ENCODE measurements around the gene GFAP. TPM values are rescaled to one million over a fixed set of nuclear protein-coding genes. Genes with fewer than 3 reads are reported as not detected.

The GFAP gene
- total RNA-seq, 2 experiments from 2014 or later = not detected

DNA sequence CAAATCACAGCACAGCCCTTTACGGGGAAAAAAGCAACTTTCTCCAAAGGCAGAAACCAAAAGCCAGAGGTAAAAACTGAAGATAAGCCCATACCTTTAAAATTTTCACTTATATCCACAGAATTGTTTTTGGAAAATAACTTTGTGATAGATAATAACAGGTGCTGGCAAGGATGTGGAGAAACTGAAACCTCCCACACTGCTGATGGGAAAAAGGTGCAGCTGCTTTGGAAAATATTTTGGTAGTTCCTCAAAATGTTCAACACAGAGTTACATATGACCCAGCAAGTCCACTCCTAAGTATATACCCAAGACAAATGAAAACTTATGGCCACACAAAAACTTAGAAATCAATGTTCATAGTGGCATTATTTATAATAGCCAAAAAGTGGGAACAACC lies 28.3 kb downstream of the GFAP start:
- ChIA-PET POLR2A (no interaction called here), CTCF (no interaction called here)

DNA sequence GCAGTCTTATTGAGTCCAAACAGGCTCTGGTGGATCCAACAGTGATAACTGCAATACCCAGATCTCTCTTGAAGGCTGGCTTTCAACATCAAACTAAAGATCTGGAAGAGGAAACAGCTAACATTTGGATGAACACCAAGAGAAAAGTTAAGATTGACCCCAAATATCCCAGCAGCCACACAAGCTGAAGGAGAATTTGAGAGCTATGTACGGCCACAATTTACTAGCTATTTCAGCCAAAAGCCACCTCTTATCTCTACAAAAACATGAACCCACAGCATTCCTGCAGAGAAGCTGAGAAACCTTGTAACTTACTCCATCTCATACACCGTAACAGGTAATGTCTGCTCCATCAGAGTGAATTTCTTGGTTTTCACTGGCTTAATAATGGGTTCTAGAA lies 30.4 kb downstream of the GFAP start:
- ChIA-PET POLR2A (no interaction called here), CTCF (interaction anchor here (1.8 kb wide), 1 partner anchor 135 kb away, joined by 5 read pairs; no protein-coding TSS in a partner anchor)

DNA sequence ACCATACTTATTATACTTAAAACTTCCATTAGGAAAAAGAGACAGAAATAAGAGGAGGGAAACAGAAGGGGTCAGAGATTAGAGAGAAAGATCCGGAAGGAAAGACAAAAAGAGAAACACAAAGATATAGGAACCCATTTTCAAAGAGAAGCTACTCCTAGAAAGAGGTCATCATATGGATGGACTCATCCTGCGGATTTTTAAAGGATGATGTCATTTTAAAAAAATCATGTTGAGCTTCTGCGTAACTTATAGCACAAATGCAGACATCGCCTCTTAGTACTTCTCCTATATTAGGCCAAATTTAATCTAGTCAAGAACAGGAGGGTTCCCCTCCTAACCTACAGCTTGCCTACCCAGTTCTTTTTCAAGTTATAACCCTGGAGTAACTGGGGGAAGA lies 34.2 kb downstream of the GFAP start:
- CTCF ChIA-PET = interaction anchor here (0.9 kb wide), 1 partner anchor 122 kb away, joined by 3 read pairs; no protein-coding TSS in a partner anchor
- POLR2A ChIA-PET = no interaction called here

DNA sequence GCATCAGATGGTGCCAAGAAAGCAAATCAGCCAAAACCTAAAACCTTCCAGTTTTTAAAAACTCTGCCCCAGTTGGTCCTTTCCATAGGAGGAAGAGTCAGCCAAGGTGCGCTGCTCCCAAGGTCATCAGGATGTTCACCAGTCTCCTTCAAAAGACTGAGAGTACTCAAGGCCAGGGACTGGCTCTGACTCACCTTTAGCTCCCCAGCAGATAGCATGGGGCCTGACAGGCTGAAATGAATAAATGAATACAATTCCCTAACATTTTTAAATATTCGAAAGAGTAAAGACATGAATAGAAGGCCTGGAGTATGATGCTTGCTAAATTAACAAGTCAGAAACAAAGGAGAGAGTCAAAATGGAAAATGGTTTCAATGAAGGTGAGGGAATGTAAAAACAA lies 35.2 kb downstream of the GFAP start:
- ChIA-PET CTCF (interaction anchor here (2.5 kb wide), 1 partner anchor 101 kb away, joined by 10 read pairs; no protein-coding TSS in a partner anchor), POLR2A (interaction anchor here (0.5 kb wide), 1 partner anchor 870 kb away, joined by 3 read pairs; no protein-coding TSS in a partner anchor)

DNA sequence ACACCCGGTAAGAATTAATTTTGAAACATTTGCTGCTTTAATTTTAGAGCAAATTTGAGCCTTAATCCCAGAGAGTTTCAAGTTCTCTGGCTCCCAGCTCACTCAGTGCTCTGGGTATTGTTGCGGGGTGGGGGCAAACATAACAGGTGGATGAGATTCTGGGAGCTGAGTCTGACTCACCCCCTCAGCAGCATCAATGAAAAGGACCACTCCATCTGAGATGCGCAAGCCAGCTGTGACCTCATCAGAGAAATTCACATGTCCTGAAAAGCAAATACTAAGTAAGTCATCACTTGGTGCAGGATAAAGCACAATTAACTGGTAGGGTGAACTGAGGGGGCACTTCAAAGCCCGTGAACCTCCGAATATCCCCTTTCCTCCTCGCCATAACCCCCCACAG lies 35.9 kb downstream of the GFAP start:
- CTCF ChIA-PET = interaction anchor here (0.8 to 2.5 kb wide), 4 partner anchors 13 to 104 kb away, joined by 3 to 10 read pairs (median 6); no protein-coding TSS in a partner anchor
- POLR2A ChIA-PET = no interaction called here

DNA sequence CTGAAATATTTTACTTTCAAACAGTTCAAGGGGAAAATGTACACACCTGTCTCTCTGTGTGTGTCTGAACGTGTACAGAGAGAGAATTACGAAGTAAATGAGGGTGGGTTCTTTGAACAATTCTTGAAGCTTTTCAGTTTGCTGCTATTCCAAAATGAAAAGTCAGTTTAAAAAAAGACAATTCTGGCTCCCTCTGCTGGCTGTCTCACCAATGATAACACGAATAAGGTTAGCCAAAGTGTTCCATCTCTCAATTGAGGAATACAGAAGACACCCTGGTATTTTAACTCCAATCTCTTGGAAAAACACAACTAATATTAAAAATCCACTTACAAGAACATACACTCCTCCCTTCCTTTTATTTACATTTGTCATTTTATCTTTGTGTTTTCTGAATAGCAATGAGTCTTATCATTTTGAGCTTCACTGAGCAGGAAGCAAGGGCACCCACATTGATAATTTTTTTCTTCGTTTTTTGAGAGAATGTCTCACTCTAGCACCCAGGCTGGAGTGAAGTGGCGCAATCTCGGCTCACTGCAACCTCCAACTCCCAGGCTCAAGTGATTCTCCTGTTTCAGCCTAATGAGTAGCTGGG lies 36.6 kb downstream of the GFAP start:
- CTCF ChIA-PET = interaction anchor here (0.8 to 2.5 kb wide), 6 partner anchors 12 to 503 kb away, joined by 3 to 10 read pairs (median 3); no protein-coding TSS in a partner anchor
- POLR2A ChIA-PET = no interaction called here

DNA sequence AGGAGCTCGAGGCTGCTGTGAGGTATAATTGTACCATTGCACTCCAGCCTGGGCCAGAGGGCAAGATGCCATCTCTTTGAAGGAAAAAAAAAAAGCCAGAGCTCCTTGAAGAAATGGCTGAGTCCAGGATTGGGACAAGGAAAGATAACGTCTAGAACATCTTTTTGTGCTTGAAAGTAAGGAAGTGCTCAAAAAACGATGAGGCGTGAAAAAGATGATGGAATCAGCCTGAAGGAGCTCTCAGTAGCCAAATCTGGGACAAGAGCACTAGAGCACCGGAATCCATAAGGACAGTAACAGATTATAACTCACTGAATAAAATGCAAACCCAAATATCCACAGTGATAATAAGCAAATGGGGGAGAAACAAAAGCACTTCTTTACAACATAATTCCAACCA lies 38.2 kb downstream of the GFAP start:
- CTCF ChIA-PET = interaction anchor here (0.8 to 1.3 kb wide), 3 partner anchors 12 to 98 kb away, joined by 3 to 4 read pairs (median 3); no protein-coding TSS in a partner anchor
- POLR2A ChIA-PET = no interaction called here

DNA sequence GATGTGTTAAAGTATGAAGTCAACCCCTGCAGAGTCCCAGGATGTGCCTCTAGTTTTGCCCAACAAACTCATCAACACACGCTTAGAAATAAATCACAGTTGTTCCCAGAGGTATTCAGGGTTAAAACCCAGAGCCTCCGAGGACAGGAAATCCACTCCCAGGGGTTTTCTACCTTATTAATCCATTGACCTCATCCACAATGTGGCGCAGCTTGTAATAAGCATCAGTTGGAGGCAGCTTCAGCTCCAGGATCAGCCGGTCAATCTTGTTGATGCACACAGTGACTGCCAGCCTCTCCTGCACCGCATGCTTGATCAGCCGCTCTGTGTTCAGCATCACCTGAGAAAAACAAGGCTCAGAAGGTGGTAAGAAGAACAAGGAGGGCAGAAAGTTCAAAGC lies 39.5 kb downstream of the GFAP start:
- ChIA-PET POLR2A (no interaction called here), CTCF (interaction anchor here (0.8 to 1.1 kb wide), 2 partner anchors 45 to 146 kb away, joined by 3 read pairs; no protein-coding TSS in a partner anchor)

DNA sequence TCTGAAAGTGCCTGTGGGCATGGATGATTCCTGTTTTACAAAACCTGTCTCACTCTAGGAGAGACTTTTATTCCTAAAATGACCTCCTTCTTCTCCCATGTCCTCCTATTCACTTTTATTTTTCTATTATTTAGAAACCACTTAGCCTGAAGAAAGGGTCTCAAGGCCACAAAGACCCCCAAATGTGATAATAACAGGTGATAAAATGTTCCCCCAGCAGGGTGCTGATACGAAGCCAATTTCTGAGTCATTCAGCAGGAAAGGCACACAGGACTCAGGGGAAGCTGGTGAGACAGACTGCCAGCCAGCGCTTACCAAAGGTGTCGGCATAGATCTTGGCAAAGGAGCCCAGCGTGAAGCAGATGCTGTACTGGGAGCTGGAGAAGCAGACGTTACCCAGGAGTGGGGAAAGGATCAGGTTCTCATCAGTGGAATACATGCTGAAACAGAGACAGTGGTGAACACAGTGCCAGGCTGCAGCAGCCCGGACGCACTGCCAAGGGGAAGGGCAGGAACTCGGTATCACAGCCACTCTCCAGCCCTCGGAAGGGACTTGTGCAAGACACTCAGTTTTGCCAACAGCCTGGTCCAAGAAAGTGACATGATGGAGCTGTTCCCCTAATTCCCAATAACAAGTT lies 43.0 kb downstream of the GFAP start:
- ChIA-PET CTCF (interaction anchor here (1.9 kb wide), 1 partner anchor 93 kb away, joined by 6 read pairs; no protein-coding TSS in a partner anchor), POLR2A (no interaction called here)

DNA sequence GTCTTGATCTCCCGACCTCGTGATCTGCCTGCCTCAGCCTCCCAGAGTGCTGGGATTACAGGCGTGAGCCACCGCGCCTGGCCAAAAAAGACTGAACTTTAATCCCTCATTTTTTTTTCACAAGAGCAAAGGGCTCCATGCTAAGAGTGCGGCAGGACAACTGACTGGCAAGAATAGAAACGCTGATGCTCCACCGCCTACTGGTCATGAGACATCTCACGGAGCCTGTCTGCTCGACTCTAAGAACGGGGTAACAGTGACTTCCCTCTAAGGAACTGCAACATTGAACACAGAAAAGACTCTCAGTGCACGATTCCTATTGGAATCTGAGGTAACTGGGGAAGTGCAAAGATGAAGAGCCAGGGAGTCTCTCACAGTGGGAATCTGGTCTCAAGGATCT lies 43.7 kb downstream of the GFAP start:
- ChIA-PET CTCF (no interaction called here), POLR2A (no interaction called here)

DNA sequence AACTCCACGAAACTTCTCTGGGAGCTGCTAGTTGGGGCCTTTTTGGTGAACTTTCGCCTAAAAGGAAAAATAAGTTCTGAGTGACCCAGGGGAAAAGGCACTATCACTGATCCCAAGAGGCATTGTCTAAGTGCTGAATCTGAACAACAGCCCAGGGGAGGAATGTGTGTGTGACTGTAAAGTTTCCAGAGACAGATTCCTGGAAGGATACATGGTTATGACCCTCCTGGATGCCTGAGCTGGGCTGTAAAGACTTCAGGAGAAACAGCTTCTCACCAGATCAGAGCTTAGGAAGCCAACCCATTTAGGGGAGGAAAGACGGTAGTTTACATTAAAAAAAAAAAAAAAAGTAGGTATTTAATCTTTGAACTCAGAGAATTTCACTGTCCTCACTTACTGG lies 47.5 kb downstream of the GFAP start:
- CTCF ChIA-PET = interaction anchor here (0.7 to 7.9 kb wide), 6 partner anchors 9 to 154 kb away, joined by 3 to 94 read pairs (median 3); partner anchors contain the start of gene GFAP
- POLR2A ChIA-PET = no interaction called here

DNA sequence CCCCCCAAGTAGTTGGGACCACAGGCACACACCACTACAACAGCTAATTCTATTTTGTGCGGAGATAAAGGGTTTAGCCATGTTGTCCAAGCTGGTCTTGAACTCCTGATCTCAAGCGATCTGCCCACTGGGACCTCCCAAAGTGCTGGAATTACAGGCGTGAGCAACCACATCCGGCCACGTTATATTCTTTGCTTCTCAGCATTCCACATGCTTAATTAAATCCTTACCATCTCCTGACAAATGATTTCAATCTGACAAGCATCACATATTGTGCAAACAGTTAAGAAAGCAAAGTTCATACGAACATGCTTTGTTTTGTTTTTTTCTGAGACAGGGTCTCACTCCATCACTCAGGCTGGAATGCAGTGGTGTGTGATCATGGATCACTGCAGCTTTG lies 49.4 kb downstream of the GFAP start:
- ChIA-PET POLR2A (interaction anchor here (0.5 kb wide), 1 partner anchor 692 kb away, joined by 4 read pairs; no protein-coding TSS in a partner anchor), CTCF (interaction anchor here (0.6 to 7.9 kb wide), 8 partner anchors 11 to 490 kb away, joined by 3 to 94 read pairs (median 4); no protein-coding TSS in a partner anchor)

DNA sequence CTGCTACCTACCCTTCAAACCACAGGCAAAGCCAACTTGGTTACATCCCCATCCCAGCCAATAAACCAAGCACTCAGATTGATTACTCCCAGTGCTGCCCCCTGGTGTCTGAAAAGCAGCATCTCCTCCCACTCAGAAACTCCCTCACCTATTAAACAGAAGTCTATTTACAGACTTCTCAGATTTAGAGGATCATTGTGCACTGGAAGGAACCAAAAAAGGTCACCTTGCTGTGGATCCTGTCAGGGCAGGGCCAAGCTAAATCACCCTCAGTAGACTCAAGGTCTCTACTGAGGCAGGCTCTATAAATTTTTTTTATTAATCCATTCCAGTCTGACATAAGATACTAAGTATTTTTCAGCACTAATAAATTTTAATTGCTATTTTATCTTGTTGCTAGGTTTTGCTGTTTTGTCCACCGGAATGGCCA lies 50.1 kb downstream of the GFAP start:
- ChIA-PET CTCF (interaction anchor here (0.6 to 7.9 kb wide), 9 partner anchors 12 to 331 kb away, joined by 3 to 94 read pairs (median 4); no protein-coding TSS in a partner anchor), POLR2A (interaction anchor here (0.5 kb wide), 1 partner anchor 691 kb away, joined by 4 read pairs; no protein-coding TSS in a partner anchor)

DNA sequence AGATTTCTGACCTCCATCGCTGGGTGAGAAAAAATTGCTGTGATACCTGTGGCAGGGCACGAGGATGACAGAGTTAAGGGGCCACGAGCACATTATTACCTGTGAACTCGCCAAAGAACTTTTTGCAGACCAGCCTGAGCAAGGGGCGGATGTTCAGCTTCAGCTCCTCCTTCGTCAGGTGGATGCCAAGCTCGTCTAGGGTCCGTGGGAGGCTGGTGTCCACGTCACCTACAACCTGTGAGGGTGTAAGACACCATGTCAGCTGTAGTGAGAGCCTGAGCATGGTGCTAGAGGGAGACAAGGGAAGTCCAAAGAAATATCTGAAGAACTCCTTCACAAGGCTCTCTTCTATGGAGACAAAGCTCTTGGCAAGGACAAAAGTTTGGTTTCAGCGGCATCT lies 50.5 kb downstream of the GFAP start:
- CTCF ChIA-PET = interaction anchor here (0.6 to 7.9 kb wide), 8 partner anchors 12 to 331 kb away, joined by 3 to 94 read pairs (median 4); no protein-coding TSS in a partner anchor
- POLR2A ChIA-PET = no interaction called here

DNA sequence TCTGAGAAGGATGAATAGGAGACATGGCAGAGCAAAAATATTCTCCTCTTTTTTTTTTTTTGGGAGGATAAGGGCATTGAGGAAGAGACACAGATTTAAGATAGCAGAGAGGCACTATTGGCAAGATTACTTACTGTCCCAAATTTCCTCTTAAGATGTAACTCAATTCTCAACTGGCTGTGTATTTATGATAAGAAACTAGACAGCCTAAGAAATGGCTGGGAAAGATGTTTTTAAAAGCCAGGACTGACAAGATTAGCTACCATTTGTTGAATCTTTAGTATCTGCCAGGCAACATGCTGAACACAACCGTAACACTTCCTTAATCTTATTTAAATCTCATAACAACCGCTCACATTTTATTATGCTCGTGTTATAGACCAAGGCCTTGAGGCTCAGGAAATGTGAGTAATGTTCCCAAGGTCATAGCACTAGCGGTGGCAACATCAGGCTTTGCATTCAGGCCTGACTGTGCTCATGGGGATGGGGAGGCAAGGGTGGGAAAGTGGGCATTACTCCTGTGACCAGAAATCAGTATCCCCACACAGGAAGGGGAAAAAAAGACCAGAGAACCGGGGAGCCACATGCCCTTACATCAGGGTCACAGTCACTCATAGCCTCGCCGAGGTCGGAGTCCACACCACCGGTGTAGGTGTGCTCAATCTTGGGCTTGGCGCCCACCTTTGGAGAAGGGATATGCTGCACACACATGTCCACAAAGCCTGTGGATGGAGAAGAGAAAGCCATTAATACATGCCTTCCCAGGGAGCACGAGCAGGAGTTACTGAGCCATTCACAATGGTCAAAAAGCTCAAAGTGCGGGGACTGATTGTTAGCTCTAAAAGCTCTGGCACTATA lies 52.0 kb downstream of the GFAP start:
- CTCF ChIA-PET = interaction anchor here (0.7 to 7.9 kb wide), 2 partner anchors 86 to 172 kb away, joined by 3 to 94 read pairs; no protein-coding TSS in a partner anchor
- POLR2A ChIA-PET = no interaction called here

DNA sequence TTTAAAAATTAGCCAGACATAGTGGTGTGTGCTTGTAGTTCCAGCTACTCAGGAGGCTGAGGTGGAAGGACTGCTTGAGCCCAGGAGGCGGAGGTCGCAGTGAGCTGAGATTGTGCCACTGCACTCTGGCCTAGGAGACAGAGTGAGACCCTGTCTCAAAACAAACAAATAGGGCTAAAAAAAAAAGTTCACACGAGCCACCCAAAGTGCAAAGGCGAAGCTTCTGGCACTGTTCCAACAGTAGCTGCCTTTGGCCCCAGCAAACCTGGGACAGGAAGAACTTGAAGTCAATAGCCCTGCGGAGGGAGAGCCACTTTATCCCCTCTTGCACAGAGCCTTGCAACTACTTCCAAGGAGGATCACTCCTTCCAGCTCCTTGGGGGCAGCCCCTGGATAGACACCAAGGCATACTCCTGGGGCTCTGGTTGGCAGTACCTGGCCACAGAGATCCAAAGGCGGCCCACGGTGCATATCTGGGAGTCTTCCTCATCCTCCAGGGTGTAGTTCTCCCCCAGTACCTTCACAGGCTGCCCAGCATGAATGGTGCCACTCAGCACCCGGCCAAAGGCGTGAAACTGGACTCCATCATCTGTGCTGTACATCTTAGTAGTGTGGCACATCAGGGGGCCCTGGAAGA lies 52.9 kb downstream of the GFAP start:
- POLR2A ChIA-PET = no interaction called here
- CTCF ChIA-PET = interaction anchor here (0.7 to 1.3 kb wide), 3 partner anchors 83 to 171 kb away, joined by 3 to 5 read pairs (median 3); no protein-coding TSS in a partner anchor

DNA sequence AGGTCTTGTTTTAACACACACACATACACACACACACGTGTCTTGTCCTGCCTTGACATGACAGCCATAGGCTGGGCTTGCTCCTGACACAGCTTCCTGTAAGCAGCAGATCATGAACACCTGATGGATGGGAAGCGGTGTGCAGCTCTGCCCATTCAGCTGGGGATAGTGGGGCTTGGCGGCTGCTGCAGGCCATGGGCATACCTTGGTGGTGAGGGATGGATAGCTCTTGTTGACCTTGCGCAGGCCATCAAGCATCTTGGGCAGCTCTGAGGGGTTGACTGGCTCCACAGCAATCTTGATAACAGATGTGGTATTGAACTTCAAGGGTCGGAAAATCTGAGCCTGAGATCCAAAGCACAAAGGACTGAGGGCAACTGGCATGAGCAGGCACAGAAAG lies 55.6 kb downstream of the GFAP start:
- ChIA-PET CTCF (interaction anchor here (0.7 to 1.2 kb wide), 3 partner anchors 8 to 207 kb away, joined by 3 read pairs; no protein-coding TSS in a partner anchor), POLR2A (no interaction called here)

DNA sequence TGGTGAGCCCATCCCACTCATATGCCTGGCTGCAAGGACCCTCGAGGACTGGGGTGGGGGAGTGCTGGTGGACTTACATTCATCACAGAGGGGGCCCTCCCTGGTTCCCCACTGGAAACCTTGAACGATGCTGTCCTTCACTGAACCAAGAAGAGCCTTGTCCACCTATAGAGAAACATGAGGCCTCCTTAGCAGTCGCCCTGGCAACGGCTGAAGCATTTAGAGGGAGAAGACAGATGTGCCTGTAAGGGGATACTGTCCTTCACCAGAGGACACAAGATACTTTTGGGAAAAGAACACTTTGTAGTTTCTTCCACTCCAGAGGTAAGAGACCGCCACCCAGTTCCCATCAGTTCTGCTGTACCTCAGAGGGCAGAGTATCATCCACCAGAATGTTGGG lies 61.1 kb downstream of the GFAP start:
- POLR2A ChIA-PET = no interaction called here
- CTCF ChIA-PET = no interaction called here
